Activated B cell treated with CpG ODN at 0.5 μM for 24 hours (primary cell): ENCODE results near the gene PAXX. TPM values are rescaled to one million over a fixed set of nuclear protein-coding genes. Genes with fewer than 3 reads are reported as not detected.

Source experiments
- ATAC-seq: fragments of 200-7000 bp; cut with Tn5 transposase; one replicate; pipeline ENCODE4 v1.10.0; 2021; ENCODE audit warnings: low read depth, mild to moderate bottlenecking, moderate library complexity
- CTCF ChIA-PET: fragments of 350-600 bp; sonication (Branson Sonifier 250); formaldehyde crosslinking; loops from one replicate; lab custom pipeline; 2021; ENCODE audit warnings: antibody characterized with exemption; lab: Charles Lee
- POLR2A ChIA-PET: fragments of 350-600 bp; sonication (Branson Sonifier 250); formaldehyde crosslinking; loops from one replicate; lab custom pipeline; 2021; ENCODE audit warnings: antibody characterized with exemption; lab: Charles Lee
- DNase-seq: peaks from one replicate; pipeline ENCODE4 v3.0.0; 2022
- H3K27ac Mint-ChIP-seq: one replicate; pipeline ENCODE4 v1.8.0; 2020; ENCODE audit warnings: mixed read lengths
- H3K27me3 Mint-ChIP-seq: one replicate; pipeline ENCODE4 v1.8.0; 2021; ENCODE audit warnings: mixed read lengths
- H3K36me3 Mint-ChIP-seq: one replicate; pipeline ENCODE4 v1.8.0; 2021; ENCODE audit warnings: low read depth, mixed read lengths
- H3K4me1 Mint-ChIP-seq: one replicate; pipeline ENCODE4 v1.8.0; 2021; ENCODE audit warnings: mixed read lengths
- H3K4me3 Mint-ChIP-seq: one replicate; pipeline ENCODE4 v1.8.0; 2020; ENCODE audit warnings: mild to moderate bottlenecking, mixed read lengths
- H3K9me3 Mint-ChIP-seq: one replicate; pipeline ENCODE4 v1.8.0; 2020; ENCODE audit warnings: mixed read lengths
- intact Hi-C: fragments of 100-400 bp; cut with micrococcal nuclease; formaldehyde crosslinking; loops from one replicate; pipeline ENCODE4 v1.15.1; 2024
- total RNA-seq: library from RNA; stranded (reverse); gene quantifications from 2 replicates; pipeline ENCODE4 v1.2.3, GENCODE V29; 2022
- TF ChIP-seq, protein P1 (sequence below): fragments of 200-600 bp; IDR thresholded peaks from one replicate; pipeline ENCODE4 v1.8.0; 2022; ENCODE audit warnings: antibody characterized with exemption, mild to moderate bottlenecking

The PAXX gene
- total RNA-seq, 1 donor from 2014 or later, result 47.8 TPM

DNA sequence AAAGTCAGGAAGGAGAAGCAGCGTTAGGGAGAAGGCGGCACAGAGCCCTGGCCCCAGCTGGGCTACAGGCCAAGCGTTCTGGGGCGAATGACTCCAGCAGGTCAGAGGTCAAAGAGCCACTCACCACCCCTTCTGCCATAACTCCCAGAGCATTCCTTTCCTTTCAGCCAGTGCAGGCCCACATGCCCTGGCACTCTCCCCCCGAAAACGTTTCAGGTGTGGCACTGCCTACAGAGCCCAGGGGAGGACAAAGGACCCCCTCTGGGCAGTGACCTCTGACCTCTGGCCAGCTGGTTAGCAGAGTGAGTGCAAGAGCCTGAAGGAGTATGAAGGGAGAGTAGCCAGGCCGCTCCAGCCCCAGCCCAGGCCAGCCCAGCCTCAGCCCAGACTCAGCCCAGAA lies 30.9 kb downstream of the PAXX start:
- POLR2A ChIA-PET, result no interaction called here
- Mint-ChIP-seq H3K9me3 (no peaks in the 10 kb centered on the region), H3K27ac (no peak overlapping the region), H3K4me3 (no peak overlapping the region), H3K4me1 (peaks cover 18% of the 10 kb centered on the region), H3K27me3 (no peaks in the 10 kb centered on the region), H3K36me3 (peaks cover 2% of the 10 kb centered on the region)
- TF ChIP-seq, protein P1, sequence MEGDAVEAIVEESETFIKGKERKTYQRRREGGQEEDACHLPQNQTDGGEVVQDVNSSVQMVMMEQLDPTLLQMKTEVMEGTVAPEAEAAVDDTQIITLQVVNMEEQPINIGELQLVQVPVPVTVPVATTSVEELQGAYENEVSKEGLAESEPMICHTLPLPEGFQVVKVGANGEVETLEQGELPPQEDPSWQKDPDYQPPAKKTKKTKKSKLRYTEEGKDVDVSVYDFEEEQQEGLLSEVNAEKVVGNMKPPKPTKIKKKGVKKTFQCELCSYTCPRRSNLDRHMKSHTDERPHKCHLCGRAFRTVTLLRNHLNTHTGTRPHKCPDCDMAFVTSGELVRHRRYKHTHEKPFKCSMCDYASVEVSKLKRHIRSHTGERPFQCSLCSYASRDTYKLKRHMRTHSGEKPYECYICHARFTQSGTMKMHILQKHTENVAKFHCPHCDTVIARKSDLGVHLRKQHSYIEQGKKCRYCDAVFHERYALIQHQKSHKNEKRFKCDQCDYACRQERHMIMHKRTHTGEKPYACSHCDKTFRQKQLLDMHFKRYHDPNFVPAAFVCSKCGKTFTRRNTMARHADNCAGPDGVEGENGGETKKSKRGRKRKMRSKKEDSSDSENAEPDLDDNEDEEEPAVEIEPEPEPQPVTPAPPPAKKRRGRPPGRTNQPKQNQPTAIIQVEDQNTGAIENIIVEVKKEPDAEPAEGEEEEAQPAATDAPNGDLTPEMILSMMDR, result no peak
- DNase-seq, result no peak
- intact Hi-C loops, result no loop called here
- ATAC-seq, result no peak
- CTCF ChIA-PET, result no interaction called here

DNA sequence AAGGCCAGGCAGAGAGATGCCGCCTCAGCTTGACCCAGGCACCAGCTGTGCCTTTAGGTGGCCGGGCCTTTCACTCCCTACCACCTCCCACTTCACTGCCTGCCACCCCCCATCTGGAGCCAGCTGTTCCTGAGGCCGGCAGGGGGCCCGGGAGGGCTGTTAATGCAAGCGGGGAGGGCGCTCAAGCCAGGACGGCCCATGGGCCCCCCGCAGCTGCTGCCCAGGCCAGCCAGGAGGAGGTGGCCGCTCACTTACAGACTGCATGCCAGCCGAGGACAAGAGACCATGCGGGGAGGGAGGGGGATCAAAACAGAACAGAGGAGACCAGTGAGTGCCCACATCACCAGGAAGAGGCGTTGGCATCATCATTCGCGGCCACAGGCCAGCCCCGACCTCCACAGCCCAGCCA lies 31.4 kb downstream of the PAXX start:
- CTCF ChIA-PET, result no interaction called here
- intact Hi-C loops, result no loop called here

DNA sequence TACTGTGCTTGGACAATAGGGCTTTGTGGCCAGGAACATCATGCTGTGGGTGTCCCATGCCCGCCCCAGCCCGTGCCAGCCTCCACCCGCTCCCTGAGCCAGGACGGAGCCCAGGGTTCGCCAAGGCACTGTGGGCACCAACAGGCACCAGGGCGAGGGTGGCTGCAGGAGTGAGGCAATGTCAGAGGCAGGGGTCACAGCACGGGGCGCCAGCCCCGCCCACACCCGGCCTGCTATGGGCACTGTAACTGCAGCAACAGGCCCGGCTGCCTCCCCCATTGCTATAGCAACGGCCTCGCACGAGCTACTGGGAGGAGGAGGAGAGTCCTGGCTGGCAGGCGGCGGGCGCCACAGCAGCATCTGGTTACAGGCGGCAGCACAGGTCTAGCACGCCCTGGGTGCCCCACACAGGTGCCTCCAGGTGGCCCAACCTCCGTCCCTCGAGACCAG lies 33.3 kb downstream of the PAXX start:
- ChIA-PET POLR2A (interaction anchor here (0.5 kb wide), 1 partner anchor 59 kb away, joined by 4 read pairs; no protein-coding TSS in a partner anchor), CTCF (interaction anchor here (1.1 to 2.1 kb wide), 3 partner anchors 10 to 42 kb away, joined by 3 to 11 read pairs (median 3); no protein-coding TSS in a partner anchor)
- H3K27me3 Mint-ChIP-seq, result no peaks in the 10 kb centered on the region
- H3K27ac Mint-ChIP-seq, result peak overlapping the region; percentile 35
- H3K36me3 Mint-ChIP-seq, result no peaks in the 10 kb centered on the region
- TF ChIP-seq, protein P1, result no peak
- H3K4me1 Mint-ChIP-seq, result peaks cover 37% of the 10 kb centered on the region
- intact Hi-C loops, result loop anchor here (5.0 kb wide), 1 partner anchor 42 kb away; no protein-coding TSS in a partner anchor
- ATAC-seq, result peak; percentile 22
- no peak overlapping the region for H3K4me3 Mint-ChIP-seq
- H3K9me3 Mint-ChIP-seq, result no peaks in the 10 kb centered on the region
- DNase-seq, result peak; percentile 37

More for the DNA sequence above, 31.4 kb downstream of the PAXX start:
- ATAC-seq (no peak), DNase-seq (no peak)
- Mint-ChIP-seq H3K27ac (no peak overlapping the region), H3K4me3 (no peak overlapping the region), H3K27me3 (no peaks in the 10 kb centered on the region), H3K9me3 (no peaks in the 10 kb centered on the region), H3K4me1 (peaks cover 18% of the 10 kb centered on the region), H3K36me3 (peaks cover 2% of the 10 kb centered on the region)
- POLR2A ChIA-PET, result no interaction called here
- TF ChIP-seq, protein P1, result no peak

DNA sequence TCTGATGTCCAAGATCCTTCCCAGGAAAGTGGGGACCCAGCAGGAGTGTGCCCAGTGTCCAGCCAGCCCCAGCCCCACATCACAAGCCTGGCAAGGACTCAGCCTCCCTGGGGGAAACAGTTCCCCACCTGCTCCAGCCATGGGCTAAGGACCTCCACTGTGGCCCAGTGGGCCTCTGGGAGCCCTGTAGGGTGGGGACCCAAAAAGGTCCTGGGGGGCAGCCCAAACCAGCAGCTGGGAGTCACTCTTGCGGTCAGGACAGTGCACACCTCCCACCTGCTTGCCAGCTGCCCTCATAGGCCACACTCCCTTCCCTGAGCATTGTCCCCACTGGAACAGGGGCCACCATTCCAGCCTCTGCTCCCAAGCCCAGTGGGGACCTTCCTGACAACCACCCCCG lies 34.2 kb downstream of the PAXX start:
- no peak for ATAC-seq
- POLR2A ChIA-PET, result no interaction called here
- no peaks in the 10 kb centered on the region for H3K27me3 Mint-ChIP-seq

GRCh38 chr9:137026828-137027227 lies 34.6 kb downstream of the PAXX start:
- Mint-ChIP-seq H3K4me1 (peaks cover 46% of the 10 kb centered on the region), H3K27me3 (no peaks in the 10 kb centered on the region), H3K4me3 (peak overlapping the region; percentile 75), H3K27ac (peak overlapping the region; percentile 41), H3K36me3 (no peaks in the 10 kb centered on the region), H3K9me3 (no peaks in the 10 kb centered on the region)
- no peak for DNase-seq
- CTCF ChIA-PET, result interaction anchor here (0.8 to 2.1 kb wide), 3 partner anchors 8 to 79 kb away, joined by 3 to 11 read pairs (median 4); no protein-coding TSS in a partner anchor
- intact Hi-C loops, result loop anchor here (5.0 kb wide), 1 partner anchor 40 kb away; no protein-coding TSS in a partner anchor
- POLR2A ChIA-PET, result interaction anchor here (0.6 to 0.9 kb wide), 2 partner anchors 8 to 569 kb away, joined by 3 to 5 read pairs; no protein-coding TSS in a partner anchor
- no peak for ATAC-seq
- TF ChIP-seq, protein P1, result no peak

More for the DNA sequence above, 34.2 kb downstream of the PAXX start:
- Mint-ChIP-seq H3K36me3 (no peaks in the 10 kb centered on the region), H3K27ac (no peak overlapping the region), H3K9me3 (no peaks in the 10 kb centered on the region), H3K4me3 (peak overlapping the region; percentile 32), H3K4me1 (peaks cover 43% of the 10 kb centered on the region)
- TF ChIP-seq, protein P1, result no peak
- CTCF ChIA-PET, result interaction anchor here (1.0 to 2.1 kb wide), 4 partner anchors 9 to 78 kb away, joined by 3 to 11 read pairs (median 3); no protein-coding TSS in a partner anchor
- no peak for DNase-seq
- intact Hi-C loops, result loop anchor here (5.0 kb wide), 1 partner anchor 41 kb away; no protein-coding TSS in a partner anchor
